NCI-H345 (cell line): ENCODE results near the gene KDM8.

Experiments
- DNase-seq: peaks from one replicate; lab custom pipeline; 2025; lab: John Stamatoyannopoulos, UW

The KDM8 gene

GRCh38 chr16:27203507-27204311 is at the start of gene KDM8:
TSS of gene KDM8 (plus strand) at chr16:27203526. CDS start at chr16:27210124, 6,598 bp downstream.
- DNase-seq = peak; percentile 99

GRCh38 chr16:27154705-27155521 is 48.4 kb upstream of the KDM8 start:
- DNase-seq = peak; percentile 11

DNA sequence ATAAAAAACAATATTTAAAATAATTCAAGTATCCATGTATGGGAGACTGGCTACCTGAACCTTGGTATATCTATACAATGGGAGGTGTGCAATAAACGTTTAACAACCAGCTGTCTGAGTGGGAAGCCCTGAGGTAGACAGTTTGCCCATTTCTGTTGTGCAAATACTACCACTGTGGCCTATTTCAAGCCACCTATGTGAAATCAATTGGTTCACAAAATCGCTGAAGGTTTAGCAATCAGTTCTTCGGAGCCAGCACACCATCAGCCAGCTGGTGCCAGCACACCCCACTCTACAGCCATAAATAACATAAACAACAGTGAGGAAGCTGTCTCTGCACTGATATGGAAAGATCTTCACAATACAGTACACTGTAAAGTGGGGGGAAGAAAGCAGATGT is 46.7 kb upstream of the KDM8 start:
- DNase-seq = no peak

DNA sequence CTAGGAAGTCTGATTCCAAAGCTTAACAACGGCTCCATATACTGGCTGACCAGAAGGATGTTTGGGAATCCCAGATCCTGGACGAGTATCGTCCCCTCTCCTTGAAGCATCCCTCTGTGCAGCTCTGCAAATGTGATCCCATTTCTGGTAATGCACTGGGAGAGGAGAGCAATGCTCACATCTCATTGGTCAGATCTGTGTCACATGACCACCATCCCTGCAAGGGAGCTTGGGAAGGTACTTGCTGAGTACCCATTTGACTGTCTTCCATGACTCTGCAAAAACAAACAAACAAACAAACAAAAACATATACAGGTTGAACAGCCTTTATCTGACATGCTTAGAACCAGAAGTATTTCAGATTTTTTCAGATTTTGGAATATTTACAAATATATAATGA is 41.9 kb upstream of the KDM8 start:
- DNase-seq = no peak

DNA sequence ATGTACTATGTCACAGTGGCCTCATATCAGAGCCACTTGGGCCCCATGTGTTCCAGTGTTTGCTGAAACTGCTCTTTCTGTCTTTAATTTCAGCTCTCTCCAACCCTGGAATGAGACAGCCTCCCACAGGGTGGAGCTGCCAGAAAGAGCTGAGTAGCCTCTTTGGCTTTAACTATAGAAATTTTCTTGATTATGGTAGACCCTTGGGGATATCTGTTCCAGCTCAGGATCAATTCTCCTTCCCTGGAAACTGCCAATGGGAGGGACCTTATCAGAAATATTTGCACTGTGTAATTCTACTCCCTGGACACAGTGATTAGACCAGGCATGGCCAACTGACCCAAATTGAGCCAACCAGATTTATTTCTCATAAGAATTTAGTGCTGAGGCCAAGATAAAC is 39.0 kb upstream of the KDM8 start:
- DNase-seq = no peak

GRCh38 chr16:27165576-27165975 is 37.8 kb upstream of the KDM8 start:
- DNase-seq = no peak

GRCh38 chr16:27168790-27169189 is 34.5 kb upstream of the KDM8 start:
- no peak for DNase-seq

DNA sequence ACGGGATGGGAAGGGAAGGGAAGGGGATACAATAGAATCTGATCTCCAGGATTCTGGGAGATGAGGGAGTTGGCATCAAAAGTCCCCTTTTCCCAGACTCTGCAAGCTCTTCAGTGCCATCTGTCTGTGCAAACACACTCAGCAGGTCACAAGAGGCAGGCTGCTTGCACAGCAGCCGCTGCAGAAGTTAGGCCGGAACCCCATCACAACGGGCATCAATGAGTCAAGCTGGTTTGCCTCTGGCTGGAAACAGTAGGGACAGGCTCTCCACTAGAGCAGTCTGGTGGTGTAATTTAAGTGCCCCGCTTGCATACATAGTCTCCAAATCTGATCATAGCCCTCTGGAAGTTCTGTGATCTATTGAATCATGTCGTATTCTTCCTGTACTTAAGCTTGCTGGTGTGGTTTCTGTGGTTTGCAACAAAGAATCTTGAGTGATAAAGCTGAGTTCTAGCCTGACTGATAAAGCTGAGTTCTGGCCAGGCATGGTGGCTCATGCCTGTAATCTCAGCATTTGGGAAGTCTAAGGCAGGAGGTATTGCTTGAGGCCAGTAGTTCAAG is 33.7 kb upstream of the KDM8 start:
- peak; percentile 37 for DNase-seq

GRCh38 chr16:27171584-27171983 is 31.7 kb upstream of the KDM8 start:
- no peak for DNase-seq

- no peak for DNase-seq
These were observed 29.3 kb upstream of the KDM8 start for GRCh38 chr16:27174007-27174406.

DNA sequence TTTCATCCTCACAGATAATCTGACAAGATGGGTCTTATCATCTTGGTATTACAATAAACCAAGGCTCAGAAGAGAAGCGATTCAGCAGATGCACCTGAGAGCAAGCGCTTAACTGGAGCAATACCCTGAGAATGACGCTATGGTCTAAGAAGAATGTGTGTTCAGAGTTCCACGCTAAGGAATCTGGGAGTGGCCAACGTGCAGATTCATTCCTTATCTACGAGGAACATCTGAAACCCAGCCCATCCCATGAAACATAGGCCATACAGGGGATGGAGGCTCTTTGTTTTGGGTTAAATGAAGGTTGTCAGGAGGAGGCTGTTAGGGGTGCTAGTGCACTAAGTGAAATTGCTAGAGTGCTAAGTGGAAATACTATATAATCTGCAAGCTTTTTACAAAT is 28.5 kb upstream of the KDM8 start:
- DNase-seq = no peak

DNA sequence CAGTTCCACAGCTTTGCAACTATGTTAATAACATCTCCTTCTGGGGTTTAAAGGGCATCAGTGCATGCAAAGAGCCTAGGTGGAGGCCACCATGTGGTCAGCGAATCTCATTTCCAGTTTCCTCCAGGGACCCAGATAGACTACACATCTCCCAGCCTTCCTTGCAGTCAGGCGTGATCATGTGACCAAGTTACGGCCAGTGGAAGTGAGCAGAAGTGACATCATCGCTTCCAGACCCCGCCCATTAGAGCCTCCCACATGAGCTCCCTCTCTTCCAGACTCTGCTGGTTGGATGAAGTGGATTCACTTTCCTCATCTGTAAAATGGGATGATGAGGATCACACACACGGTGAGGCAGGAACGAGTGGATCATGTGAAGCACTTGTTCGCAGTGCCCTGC is 27.4 kb upstream of the KDM8 start:
- no peak for DNase-seq

DNA sequence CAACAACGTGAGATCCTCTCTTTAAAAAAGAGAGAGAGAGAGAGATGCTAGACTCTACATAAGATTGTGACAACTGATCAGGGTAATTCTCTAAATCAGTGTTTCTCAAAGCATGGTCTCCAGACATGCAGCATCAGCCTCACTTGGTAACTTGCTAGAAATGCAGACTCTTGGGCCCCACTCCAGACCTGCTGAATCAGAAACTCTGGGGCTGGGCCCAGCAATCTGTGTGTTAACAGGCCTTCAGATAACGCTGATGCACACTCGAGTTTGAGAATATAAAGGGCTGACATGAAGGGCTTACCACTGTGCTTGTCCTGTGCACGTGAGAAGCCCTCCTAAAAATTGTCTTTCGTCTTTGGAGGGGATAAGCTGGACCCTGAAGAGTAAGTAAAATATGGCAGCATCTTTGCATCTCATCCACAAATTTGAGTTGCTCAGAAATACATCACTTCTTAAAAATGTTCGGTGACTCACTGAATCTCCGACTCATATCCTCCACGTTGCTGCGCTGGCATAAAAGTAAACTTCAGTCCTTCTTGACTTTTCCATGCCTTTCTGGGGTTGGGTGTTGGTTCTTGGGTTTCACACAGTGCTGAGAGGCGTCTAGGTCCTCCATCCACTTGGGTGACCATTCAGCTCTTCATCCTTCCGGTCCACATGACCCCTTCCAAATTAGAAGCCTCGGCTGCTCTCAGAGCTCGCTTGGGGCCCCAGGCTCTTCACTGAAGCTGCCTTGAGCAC is 26.1 kb upstream of the KDM8 start:
- no peak for DNase-seq

DNA sequence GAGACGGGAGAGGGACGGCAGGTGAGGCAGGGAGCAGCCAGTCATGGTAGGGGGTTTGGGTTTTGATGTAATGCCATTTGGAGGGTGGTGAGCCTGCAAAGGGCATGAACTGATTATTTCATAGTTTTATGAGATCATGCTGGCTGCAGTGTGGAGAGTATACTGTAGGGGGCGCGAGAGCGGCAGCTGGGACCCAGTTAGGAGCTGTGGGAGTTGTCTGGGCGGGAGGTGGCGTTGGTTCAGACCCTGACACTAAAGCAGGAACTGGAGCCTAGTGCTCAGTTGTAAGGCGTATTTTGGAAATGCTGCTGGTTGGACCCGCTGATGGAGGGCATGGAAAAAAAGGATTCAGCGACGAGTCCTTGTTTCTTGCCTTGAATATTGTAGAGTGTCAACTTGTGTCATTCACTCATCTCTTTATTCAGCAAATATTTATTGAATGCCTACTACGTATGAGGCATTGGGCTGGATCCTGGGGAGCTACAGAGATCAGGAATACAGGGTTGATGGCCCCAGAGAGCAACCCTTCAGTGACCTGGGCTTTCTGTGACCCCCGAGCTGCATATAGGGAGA is 23.7 kb upstream of the KDM8 start:
- DNase-seq = peak; percentile 36

- no peak for DNase-seq
These were observed 22.1 kb upstream of the KDM8 start for GRCh38 chr16:27181019-27181790.

DNA sequence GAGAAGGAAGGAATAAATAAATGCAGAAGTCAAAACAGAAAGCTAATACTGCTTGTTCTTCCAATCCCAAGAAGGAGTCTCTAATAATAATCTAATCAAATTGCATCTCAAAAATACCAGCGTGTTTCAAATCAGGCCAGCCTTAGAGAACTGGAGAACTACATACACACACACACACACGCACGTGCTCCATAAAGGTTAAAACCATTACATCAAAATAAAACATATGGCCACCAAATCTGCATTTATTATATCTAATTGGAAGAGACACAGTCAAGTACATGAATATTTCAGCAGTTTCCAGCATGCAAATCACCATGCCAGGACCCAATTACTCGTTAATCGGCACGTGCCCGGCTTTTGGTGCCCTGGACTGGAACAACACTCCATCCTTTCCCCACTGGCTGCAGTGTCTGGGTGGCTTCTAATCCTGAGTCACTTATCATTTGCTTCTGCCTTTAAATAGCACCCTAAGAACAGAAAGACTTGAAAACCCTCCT is 20.4 kb upstream of the KDM8 start:
- DNase-seq = no peak

- no peak for DNase-seq
These were observed 17.6 kb upstream of the KDM8 start for GRCh38 chr16:27185776-27186130.

GRCh38 chr16:27188633-27189032 is 14.7 kb upstream of the KDM8 start:
- no peak for DNase-seq

DNA sequence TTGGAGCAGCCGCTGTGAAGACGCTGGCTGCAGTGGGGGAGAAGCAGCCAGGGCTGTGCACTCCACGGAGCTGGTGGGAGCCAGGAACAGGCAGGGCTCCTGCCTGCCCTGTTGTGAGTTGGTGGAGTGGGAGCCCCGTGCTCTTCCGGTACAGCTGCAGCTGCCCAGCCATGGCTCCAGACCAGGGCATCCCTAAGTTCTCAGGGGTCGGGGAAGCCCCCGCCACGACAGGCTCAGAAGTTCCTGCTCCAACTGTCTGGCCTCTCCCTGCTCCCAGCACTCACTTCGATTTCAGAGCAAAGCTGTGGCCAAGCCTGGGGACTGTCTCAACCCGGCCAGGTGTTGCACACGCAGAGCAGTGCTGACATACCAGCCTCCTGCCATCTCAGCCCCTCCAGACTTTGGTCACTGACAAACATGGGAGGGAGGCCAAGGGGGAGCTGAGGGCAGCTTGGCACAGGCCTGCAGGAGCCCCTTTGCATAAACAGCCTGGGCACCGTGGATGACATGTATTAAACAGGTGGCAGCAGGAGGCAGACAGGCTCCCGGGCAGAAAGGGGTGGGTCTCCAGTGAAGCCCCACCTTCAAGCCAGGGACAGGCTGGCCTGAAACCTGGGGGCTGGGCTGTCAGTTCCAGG is 13.9 kb upstream of the KDM8 start:
- peak; percentile 13 for DNase-seq

DNA sequence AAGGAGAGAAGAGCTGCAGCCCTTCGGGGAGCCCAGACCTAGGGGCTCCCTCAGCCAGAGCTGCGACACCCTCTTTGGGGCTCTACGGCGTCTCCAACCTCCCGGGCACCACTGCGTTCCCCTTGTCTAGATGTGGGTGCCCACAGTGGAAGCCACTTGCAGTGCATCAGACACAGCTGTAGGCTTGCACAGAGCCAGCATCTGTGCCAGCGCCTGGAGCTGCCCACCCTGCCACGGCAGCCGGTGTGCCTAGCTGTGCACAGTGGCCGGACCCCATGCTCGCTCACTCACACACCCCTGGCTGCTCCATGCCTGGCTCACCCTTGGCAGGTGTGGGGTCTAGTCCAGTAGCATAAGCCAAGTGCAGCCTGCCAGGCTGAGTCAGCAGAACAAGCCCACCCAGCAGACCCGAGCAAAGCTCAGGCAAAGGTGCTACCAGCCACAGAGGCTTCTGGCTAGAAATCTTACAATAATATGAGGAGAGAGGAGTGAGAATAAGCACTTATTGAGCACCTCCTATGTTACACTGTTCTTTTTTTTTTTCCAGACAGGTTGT is 12.9 kb upstream of the KDM8 start:
- no peak for DNase-seq
